K562 (cell line): ENCODE results near the gene SYPL2. TPM values are rescaled to one million over a fixed set of nuclear protein-coding genes. Genes with fewer than 3 reads are reported as not detected.

ENCODE experiments used
- CEBPG ChIP-seq, 3 experiments: fragments of 200-800 bp in 1 of 3; sonication (Bioruptor generic) in 1 of 3; sonication (generic) in 1 of 3; formaldehyde crosslinking in 1 of 3; IDR thresholded peaks in 2 of 3; conservative IDR thresholded peaks in 1 of 3; 2 replicates each; pipeline versions ENCODE4 v1.6.1 to v1.8.0; 2016 to 2022; ENCODE audit warnings: missing compliant biosample characterization in 2 of 3, missing genetic modification characterization in 2 of 3, mild to moderate bottlenecking in 1 of 3, missing genetic modification reagents in 1 of 3
- CREB1 ChIP-seq, 2 experiments: sonication (generic) in 1 of 2; formaldehyde crosslinking in 1 of 2; IDR thresholded peaks; 2 replicates each; pipeline versions ENCODE4 v1.6.1 to v1.8.0; 2012 to 2022; ENCODE audit warnings: inconsistent platforms in 1 of 2, mild to moderate bottlenecking in 1 of 2, missing genetic modification reagents in 1 of 2, moderate library complexity in 1 of 2
- CREB5 ChIP-seq: fragments of 250-450 bp; sonication (Bioruptor Pico); IDR thresholded peaks from 2 replicates; pipeline ENCODE4 v1.5.0; 2020; ENCODE audit warnings: mild to moderate bottlenecking
- CUX1 ChIP-seq: fragments of 200-800 bp; sonication (Bioruptor generic); IDR thresholded peaks from 2 replicates; pipeline ENCODE4 v1.6.1; 2016; ENCODE audit warnings: missing genetic modification characterization, missing compliant biosample characterization
- ELF1 ChIP-seq: fragments of 200-800 bp; sonication (Bioruptor generic); IDR thresholded peaks from 2 replicates; pipeline ENCODE4 v1.6.1; 2016; ENCODE audit warnings: missing genetic modification characterization, missing compliant biosample characterization
- HCFC1 ChIP-seq: IDR thresholded peaks from 2 replicates; pipeline ENCODE4 v1.6.1; 2012; ENCODE audit warnings: low read depth, low read length, improper control_type of control experiment
- HLTF ChIP-seq: fragments of 450-650 bp; IDR thresholded peaks from 2 replicates; pipeline ENCODE4 v1.6.1; 2016
- MITF ChIP-seq: IDR thresholded peaks from 2 replicates; pipeline ENCODE4 v1.6.1; 2014; ENCODE audit warnings: antibody characterized with exemption
- ZNF134 ChIP-seq: fragments of 250-450 bp; sonication (Bioruptor Pico); conservative IDR thresholded peaks from 2 replicates; pipeline ENCODE4 v1.4.0; 2020
- polyA plus RNA-seq, 8 experiments: library from polyadenylated mRNA; depleted of rRNA in 4 of 8; stranded (reverse) in 5 of 8; unstranded in 3 of 8; fragments of >200 nt; fragmentation: Nextera tagmentation in 2 of 8; fragmentation: Illumina TruSeq in 1 of 8; extraction: Ambion mirVana in 2 of 8; extraction: Trizol in 1 of 8; gene quantifications; 2 replicates each; pipeline versions ENCODE4 v1.2.1 to v1.2.3, GENCODE V29; 2011 to 2014; ENCODE audit warnings: inconsistent platforms in 1 of 8, missing spikeins in 1 of 8
- total RNA-seq, 7 experiments: library from RNA; depleted of rRNA in 6 of 7; stranded (reverse); fragments of >200 nt in 6 of 7; fragmentation: Illumina TruSeq in 2 of 7; extraction: Trizol in 2 of 7; gene quantifications; 2 replicates each; pipeline versions ENCODE4 v1.2.1 to v1.2.3, GENCODE V29; 2011 to 2021; ENCODE audit warnings: low replicate concordance in 1 of 7

Gene SYPL2
- total and polyA plus RNA-seq, 9 of the 15 experiments (the other 6 are each of a cell fraction or from before 2014, with no cell fraction given) = 0.03 to 0.20 (median 0.07) TPM; not detected in 2

- TF ChIP-seq CUX1 (CRISPR knock-in tag) = no peak
- TF ChIP-seq CEBPG (CRISPR knock-in tag; IDR thresholded peaks at IDR 0.05) = no peak
- no peak for TF ChIP-seq CEBPG (tag; conservative IDR thresholded peaks at IDR 0.05 in 1 of 2, IDR thresholded peaks at IDR 0.05 in 1 of 2)
- peak; percentile 67 for TF ChIP-seq HCFC1
- TF ChIP-seq CREB1 (IDR thresholded peaks at IDR 0.05) = peak; percentile 63
- peak; percentile 65; the same call in 1 of the 2 replicates for TF ChIP-seq CREB1 (CRISPR knock-in tag; IDR thresholded peaks at IDR 0.05)
- TF ChIP-seq ZNF134 (CRISPR knock-in tag) = no peak
- no peak for TF ChIP-seq CREB5 (CRISPR knock-in tag)
- peak; percentile 99 for TF ChIP-seq ELF1 (tag)
- no peak for TF ChIP-seq MITF
- peak; percentile 67; the same call in 1 of the 2 replicates for TF ChIP-seq HLTF
Observed at GRCh38 chr1:109493805-109494539, 27.6 kb downstream of the SYPL2 start, which contains the start of gene CYB561D1 (continued).
